SH-SY5Y (cell line): ENCODE results near the gene MYO7B.

Source experiments
- GATA2 ChIP-seq: IDR thresholded peaks from 2 replicates; pipeline ENCODE4 v1.6.1; 2011; ENCODE audit warnings: mild to moderate bottlenecking, low read depth, low read length
- GATA3 ChIP-seq: IDR thresholded peaks from 2 replicates; pipeline ENCODE4 v1.6.1; 2011; ENCODE audit warnings: low read depth, mild to moderate bottlenecking, low read length, moderate library complexity

- TF ChIP-seq GATA2 (no peak), GATA3 (no peak)
These were observed 108.1 kb downstream of the MYO7B start for GRCh38 chr2:127643439-127644065.
